HUDEP-2 (cell line): Measurements from ENCODE around the gene ADORA1.

Experiments used
- DNase-seq, 76 experiments: peaks; one replicate each; lab custom pipeline; 2025; ENCODE audit not compliant: unreplicated experiment in 76 of 76; lab: John Stamatoyannopoulos, UW

ADORA1 gene

DNA sequence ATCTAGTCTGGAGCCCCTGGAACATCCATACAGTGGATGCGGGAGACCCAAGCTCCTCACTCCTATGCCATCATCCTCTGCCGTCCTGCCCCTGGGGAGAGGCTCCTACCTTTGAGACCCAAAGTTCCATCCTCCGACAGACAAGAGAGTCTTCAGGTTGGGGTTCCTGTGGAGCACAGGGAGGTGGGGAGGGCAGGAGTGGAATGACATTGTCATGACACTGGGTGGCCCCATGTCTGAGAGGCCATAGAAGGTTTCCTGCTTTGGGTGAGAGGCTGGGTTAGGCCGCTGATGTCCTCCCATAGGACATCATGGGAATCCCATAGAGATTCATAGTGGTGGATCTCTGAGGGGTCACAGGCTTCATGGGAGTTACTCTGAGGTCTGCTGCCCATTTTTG lies 56.9 kb downstream of the ADORA1 start:
- DNase-seq, result no peak

DNA sequence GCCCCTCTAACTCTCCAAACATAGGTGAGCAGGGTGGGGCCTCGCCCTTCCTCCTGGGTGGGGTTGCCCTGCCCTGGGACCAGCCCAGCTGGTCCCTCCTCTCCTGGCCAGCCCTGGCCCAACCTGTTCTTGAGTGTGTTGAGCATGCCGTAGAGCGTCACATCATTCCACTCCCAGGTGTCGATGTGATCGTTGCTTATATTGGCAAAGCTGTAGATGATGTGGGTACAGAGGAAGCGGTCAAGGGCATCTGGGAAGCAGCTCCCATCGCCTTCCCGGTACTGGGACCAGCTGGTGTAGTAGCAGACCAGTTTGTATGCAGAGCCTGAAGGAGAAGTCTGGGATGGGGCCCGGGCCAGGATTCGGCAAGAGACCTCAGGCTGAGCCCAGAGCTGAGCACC lies 57.5 kb downstream of the ADORA1 start:
- no peak for DNase-seq

DNA sequence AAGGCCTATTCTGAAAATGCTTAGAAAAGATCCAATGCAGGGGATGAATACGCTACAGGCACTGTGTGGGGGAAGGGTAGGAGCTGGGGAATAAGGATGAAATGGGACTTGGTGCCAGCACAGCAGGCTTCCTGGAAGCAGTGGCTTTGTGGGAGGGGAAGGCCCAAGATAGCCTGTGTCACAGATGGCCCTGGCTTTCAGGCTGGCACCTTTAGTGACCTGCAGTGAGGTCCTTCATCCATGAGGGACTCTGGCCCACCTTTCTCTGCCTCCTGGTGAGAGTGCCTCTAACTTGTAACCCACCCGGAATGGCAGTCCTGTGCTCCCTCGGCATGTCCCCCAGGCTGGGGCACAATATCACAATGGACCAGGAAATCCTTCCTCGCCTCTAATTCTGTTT lies 58.1 kb downstream of the ADORA1 start:
- DNase-seq, result no peak

DNA sequence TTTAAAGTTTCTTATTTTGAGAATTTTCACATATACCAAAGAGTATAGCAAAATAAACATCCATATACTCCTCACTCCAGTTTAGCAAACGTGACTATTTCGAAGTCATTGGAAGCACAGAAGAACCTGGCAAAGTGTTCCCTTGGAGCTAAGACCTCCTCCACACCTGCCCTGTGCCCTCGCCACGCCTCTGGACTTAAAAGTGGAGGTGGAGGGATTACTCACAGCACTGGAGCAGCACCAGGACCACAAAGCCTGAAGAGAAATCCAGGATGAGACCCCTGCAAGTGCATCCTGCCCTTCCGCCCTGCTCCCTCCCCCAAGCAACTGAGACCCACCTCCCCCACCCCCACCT lies 58.5 kb downstream of the ADORA1 start:
- no peak for DNase-seq

DNA sequence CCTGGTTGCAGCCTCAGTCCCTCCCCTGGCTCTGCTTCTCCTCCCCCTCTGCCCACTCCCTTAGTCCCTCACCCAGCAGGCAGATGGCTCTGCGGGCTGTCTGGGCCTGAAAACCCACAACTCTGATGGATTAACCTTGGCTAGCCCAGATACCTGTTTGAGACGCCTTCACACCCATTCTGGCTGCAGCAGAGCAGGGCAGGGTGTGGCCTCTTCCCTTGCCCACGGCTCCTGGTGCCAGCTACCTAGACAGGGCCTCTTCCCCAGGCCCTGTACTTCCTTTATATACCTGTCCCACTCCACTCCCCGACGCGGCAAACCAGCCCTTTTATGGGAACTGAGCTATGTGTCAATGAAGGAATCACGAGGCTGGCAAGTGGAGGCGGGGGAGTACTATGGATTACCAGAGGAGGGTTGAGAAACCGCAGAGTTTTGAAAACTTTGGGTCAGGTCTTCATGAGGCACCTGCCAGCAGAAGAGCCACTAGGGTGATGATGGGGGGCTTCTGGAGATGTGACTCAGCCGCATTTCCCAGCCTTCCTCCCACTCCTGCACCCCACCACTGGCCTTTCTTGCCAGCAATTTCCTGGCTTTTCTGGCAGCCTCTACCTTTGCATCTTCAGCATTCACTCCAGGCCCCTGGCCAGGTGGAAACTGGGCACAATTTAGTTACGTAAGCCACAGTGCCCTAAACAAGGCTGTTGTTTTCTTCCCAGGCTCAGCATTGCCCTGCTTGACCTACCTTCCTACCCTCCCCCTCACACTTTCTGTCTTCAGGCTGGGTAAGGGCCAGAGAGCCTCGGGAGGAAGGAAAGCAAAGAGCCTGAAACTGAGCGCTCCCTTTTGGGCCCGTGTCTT lies 59.1 kb downstream of the ADORA1 start, which contains the start of gene CHI3L1:
CHI3L1 (minus strand) TSS at position 259 of the 858 bp plus-strand sequence; CDS start at position 178, 81 bp downstream.
- no peak for DNase-seq

DNA sequence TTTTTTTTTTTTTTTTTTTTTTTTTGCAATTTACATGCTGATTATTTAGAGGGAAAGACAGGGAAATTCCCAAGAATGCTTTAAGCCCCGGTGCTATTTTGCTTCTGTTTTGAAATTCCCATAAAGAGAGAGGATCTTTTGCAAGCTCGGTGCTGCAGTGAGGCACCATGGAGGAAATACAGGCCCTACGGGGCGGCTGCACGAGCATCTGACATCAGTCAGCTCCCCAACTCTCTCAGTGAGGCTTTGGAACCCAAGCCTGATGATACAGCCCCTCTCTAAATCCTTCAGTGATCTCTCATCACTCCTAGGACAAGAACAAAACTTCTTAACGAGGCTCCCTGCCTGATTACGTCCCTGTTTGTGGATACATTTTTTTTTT lies 59.8 kb downstream of the ADORA1 start:
- DNase-seq, result no peak

DNA sequence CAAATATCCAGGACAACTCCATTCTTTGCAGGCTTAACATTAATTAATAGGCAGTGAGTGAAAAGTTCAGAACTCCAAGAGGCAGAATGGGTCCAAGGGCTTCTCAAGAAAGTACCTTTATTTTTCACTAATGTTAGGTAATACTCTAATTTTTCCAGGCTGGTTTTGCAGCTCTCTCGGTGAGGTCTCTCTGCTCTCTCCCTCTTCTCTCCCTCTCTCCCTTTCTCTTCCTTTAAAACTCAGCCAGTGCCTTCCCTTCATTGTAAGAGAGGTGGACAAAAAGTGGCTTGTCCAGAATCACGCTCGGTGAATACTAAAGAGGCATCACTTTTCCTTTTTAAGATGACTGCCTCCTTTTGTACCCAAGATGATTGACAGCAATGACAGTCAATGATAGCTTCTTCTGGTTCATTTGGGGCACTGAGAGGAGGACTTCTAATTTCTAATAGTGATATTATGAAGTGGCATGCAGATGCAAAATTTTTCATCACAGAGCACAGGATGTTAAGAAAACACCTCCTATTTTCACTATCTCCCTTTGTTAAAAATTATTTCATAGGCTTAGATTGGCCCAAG lies 60.3 kb downstream of the ADORA1 start:
- DNase-seq, result no peak

DNA sequence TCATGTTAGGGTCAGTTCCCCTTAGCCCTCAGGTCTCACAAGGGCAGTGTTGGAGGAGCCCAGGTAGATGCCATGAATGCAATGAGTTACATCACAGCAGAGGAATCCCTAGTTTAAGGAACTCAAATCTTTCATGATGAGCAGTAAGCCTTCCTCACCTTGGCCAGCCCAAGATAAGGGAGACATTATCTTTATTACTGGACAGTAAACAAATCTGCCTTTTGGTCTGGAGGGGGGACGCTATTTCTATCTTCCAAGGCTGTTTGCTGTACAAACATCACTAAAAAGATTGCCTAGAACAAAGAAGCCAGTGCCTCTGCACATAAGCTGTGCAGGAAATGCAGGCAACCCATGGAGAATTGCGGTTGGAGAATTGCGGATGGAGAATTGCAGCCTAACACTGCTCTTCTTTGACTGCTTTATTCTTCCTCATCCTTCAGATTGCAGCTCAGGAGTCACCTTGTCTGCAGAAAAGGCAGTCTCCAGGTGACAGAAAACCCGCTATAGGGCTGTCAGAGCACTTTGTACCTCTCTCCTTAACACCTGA lies 61.2 kb downstream of the ADORA1 start:
- no peak for DNase-seq

DNA sequence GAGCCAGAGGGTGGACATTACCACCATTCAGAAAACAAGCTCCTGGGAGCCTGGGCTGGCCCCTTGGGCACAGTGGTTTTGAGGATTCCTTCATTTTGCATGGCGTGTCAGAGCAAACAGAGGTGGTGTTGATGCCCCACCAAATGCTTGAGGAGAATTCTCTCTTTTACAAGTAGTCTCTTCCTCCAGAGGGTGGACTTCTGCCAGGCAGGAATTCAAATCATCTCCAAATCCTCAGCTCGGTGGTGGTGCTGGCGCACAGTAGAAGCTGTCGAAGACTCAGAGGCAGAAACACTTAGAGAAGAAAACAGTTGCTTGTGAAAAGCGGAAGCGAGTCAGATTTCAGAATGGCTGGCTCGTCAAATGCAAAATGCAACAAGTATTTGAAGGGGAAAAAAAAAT lies 62.4 kb downstream of the ADORA1 start:
- DNase-seq, result no peak

DNA sequence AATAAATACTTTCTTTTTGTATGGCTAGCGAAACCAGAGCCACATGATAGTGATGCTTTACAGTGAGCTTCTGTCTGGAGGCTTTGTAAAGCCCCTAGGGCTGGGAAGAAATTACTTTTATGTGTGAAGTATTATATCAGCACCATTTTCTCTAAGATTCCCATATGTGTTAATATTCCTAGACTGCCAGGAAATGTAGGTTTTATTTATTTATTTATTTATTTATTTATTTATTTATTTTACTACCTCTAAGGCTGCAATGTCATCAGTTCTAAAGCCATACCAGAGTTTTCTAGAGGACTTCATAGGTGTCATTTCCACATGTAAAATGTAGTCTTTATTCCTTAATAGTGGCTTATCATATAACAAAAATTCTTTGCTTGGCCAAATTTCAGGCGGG lies 63.4 kb downstream of the ADORA1 start:
- DNase-seq, result no peak

DNA sequence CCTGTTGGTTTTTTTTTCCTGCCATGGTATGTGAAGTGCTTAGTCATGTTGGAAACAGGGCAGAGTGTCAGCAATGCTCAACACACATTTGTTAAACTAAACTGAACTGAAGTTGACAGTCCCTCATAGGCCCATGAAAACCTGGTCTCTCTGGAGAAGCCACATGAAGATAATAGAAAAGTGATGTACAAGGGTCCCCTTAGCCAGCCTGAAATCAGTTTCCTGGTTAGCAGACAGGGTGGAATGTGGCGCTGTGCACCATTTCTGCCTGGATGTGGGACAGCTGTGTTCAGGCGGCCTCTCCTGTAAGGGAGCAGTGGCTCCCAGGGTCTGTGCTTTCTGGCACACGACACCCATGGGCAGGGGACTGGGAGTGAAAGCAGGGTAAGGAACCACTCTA lies 68.8 kb downstream of the ADORA1 start:
- no peak for DNase-seq

DNA sequence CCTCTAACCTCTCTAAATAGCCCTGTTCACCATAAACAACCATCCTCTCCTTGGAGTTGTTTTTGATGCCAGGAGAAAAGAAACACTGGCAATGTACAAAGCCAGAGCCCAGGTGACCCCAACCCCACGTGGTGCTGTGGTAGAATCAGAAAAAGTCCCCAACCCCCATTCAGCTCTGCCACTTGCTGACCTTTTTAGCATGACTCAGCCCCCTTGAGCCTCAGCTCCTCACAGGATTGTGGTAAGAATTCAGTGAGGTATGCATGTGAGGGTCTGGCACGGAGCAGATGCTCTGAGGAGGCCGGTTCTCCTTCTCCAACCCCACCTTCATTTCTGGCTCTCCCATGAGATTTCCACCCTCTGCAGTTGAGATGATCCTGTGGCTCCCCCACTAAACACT lies 70.1 kb downstream of the ADORA1 start:
- no peak for DNase-seq

DNA sequence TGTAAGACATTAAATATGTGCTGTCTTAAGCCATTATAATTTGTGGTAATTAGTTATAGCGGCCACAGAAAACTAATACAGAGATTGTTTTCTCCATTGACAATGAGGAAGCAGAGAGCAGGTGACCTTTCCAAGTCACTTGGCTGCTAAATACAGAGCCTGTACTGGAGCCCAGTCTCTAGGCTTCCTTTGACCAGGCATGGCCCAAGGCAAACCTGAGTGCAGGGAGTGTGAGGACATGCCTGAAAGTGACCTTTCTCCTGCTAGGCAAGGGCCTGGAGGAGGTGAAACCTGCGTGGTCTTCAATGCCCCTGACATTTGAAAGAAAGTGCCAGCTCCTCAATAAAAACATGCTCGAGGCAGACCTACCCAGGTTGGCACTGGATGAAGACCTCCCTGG lies 71.5 kb downstream of the ADORA1 start:
- DNase-seq, result no peak

DNA sequence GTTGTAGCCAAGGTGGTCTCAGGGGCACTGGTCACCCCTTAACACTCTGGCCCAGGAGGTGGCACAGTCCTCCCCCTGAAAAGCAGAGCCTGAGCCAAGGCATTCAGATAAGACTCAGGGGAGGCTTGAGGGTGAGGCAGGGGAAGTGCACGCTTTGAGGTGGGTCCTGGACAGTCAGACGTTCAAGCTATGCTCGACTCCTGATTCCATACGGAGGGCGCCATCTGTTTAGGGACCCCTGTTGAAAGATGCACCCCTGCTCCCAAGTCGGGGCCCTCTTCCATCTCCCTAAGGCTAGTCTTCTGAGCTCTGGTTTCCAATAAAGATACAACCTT lies 71.9 kb downstream of the ADORA1 start:
- DNase-seq, result no peak

DNA sequence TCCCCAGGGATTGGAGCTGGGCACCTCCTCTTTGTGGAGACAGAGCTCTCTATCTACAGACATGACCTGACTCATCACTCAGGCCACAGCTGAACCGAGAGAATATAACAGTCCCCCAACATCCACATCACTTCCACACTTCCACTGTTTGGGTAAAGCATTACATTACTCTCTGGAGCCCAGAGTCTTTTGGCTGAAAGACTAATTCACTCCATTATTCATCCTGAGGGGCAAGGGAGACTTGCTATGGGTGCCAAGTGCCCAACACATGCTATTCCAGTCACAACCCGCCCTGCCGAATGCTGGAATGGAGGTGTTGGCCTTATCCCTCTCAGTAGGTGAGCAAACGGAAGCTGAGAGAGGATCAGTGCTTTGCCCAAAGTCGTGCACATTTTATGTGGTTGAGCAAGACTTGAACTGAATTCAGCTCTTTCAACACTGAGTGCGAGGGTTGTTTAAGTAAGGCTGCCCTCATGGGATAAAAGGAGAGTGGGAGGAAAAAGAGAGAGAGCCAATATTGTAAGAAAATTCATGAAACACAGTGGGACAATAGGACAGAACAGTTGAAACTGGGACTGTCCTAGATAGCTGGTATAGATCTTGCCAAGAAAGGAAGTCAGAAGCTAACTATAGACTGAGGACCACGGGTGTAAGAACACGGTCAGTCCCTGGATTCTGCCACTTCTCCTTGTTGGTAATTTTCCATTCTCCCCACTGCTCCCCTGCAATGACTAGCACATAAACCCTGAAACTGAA lies 72.5 kb downstream of the ADORA1 start:
- no peak for DNase-seq

DNA sequence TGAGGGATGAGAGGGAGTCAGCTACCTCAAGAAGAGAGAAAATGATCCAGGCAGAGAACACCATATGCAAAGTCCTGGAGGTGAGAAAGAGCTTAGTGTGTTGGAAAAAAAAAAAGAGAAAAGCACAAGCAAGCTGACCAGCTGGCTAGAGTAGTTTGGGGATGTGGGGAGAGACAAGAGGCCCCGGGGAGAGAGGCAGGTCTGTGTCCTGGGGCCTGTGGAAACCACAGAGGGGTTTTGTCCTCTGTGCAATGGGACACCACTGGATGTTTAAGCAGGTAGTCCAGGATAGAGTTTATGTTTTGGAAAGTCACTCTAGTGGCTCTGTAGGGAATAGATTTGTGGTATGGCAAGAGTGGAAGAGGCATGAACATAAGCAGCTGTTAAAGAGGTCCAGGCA lies 73.4 kb downstream of the ADORA1 start:
- no peak for DNase-seq

DNA sequence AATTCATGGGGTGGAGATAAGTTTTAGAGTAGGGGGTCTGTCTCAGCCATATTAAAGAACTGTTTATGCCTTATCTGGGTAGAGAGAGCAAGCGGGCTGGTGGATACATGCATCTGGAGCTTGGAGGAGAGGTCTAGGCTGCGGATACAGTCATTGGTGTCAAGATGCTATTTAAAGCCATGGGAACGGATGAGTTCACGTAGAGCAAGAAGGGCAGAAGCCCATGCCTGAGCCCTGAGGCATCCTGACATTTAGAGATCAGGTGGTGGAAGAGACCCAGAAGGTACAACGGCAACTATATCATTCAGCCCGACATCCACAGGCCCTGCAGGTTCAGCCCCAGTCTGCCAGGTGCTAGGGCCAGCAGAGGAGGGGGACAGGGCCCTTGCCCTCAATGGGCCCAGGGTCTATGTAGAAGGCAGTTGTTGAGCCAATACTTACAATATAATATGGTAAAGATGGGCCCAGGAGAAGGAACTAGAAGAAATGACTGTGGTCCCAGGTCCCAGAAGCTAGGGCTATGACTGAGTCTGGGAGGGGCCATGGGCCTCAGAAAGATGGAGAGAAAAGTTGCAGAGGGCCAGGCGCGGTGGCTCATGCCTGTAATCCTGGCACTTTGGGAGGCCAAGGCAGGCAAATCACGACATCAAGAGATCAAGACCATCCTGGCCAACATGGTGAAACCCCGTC lies 74.1 kb downstream of the ADORA1 start:
- no peak for DNase-seq

DNA sequence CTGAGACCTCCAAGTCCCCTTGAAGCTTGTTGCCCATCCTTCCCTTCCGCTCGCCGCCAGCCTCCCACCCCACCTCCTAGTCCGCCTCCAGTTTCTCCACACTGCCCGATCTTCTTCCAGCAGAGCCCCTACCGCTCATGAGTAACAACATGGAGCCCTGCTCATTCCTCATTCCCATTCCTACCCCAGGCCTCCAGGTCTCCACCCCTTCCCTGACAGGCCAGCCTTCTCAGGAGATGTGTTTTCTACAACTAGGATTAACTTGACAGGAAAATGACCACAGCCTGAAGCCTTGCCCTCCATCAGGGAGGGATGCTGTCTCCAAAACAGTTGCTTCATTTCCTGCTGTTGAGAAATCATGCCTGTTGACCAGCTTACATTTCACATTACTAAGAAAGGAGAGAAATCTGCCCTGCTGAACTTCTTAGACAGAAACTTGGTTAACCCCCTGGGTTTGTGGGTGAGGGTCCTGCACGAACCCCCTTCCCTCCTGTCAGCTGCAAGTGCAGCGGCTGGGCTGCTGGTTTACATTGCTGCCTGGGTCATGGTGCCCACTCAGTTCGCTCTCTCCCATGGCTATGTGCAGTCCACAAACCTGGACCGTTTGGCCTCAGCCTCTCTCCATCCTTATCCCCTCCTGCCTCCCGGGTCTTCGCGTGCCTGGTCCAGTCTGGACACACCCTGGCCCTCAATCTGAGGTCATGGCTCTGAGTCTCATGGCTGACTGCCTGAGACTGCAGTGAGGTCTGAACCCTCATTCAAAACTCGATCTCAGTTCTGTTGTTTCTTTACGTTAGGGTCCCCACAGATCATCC lies 75.1 kb downstream of the ADORA1 start:
- no peak for DNase-seq

DNA sequence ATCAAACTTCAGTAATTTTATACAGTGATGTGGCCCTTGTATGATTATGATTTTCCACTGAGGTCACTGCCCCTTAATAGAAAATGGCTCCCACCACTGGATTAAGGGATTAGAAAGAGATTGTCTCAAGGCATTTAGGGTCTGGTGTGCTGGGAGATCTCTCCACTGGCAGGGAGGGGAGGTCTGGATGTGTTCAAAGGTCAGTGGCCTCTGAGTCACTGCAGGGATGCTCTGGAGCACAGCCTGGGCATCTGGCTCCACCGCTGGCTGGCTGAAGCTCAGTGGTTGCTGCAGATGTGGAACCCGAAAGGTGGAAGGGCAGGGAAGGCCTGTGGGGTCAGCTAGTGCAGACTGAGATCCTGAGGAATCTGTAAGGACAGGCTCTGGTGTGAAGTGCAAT lies 77.2 kb downstream of the ADORA1 start:
- DNase-seq, result no peak

DNA sequence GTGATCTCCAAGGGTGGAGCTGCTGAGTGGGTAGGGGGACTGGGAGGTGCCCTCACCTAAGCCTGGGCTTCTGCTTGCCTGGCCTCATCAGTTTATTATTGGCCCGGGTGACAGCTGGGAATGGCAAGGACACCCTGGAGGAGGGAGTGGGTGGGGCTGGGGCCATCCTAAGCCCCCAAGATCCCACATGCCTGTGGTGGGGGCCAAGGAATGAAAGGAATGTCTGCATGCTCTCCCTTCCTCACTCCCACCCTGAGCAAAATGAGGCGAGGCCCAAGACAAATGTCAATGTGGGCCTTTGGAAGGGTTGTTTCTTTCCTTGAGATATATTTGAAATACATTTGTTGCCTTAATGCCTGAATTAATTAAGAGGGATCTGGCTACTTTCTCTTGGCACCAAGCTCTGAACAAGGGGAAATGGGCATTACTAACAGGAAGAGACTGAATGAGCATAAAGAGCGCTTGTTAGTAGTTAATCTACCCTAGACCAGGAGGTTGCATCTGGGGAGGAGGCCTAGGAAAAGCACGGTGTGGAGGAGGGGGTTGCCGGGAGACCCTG lies 78.7 kb downstream of the ADORA1 start:
- DNase-seq, result no peak
